Measurements from ENCODE around the gene SUPT4H1. TPM values are rescaled to one million over a fixed set of nuclear protein-coding genes. Genes with fewer than 3 reads are reported as not detected.

SUPT4H1 gene
- total RNA-seq, 1 experiment from 2014 or later: 74.8 TPM

DNA sequence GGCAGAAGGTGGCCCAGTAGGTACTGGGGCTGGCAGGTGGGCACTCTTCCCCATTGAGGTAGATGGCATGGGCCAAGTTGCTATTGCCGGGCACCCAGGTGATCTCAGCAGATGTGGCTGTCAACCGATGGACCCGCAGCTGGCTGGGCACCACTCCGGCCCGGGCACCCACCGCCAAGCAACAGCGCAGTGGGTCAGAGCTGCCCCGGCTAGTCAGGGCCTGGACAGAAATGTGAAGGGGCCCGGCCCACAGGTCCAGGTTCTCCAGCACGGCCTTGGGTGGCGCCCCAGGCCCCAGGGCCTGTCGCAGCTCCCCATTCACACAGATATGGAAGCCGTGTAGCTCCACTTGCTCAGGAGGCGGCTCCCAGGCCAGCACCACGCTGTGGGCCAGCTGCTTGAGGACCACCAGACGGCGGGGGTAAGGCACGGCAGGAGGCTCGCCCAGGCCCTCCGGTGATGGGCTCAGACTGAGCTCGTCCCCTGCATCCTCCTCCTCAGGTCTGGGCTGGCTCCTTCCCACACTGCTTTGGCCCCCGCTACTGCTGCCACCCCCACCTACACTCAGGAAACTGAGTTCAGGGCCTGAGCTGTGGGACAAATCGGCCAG is 39.9 kb downstream of the SUPT4H1 start:
- no peak overlapping the region for H3K27ac ChIP-seq
- POLR2A ChIA-PET (ENCODE audit: unreplicated experiment): no interaction called here
- peaks cover 92% of the 10 kb centered on the region for H3K27me3 ChIP-seq (ENCODE audit: insufficient read depth, low read depth)
- no peaks in the 10 kb centered on the region for H3K36me3 ChIP-seq (ENCODE audit: low read depth)
- CTCF ChIA-PET: no interaction called here
- no peaks in the 10 kb centered on the region for H3K9me2 ChIP-seq (ENCODE audit: insufficient read depth)
- no peaks in the 10 kb centered on the region for H3K4me1 ChIP-seq (replicated peaks; ENCODE audit: insufficient read depth)
- H4K20me1 ChIP-seq (ENCODE audit: insufficient read depth): no peaks in the 10 kb centered on the region; the same call in 1 of the 2 replicates
- BruUV-seq (replicated peaks): no TSS peak
- H3K4me3 ChIP-seq: no peak overlapping the region
- H3K4me2 ChIP-seq: no peak overlapping the region
- no peaks in the 10 kb centered on the region for H3K79me2 ChIP-seq (ENCODE audit: low read depth)
- no peak overlapping the region for H2AFZ ChIP-seq
- TF ChIP-seq CTCF (conservative IDR thresholded peaks at IDR 0.05) (no peak), EZH2 (IDR thresholded peaks at IDR 0.05; ENCODE audit: low read depth) (no peak)
- H3K9me3 ChIP-seq (ENCODE audit: insufficient read depth, low read depth): no peaks in the 10 kb centered on the region
- H3F3A ChIP-seq (ENCODE audit: insufficient read depth, low read depth): no peaks in the 10 kb centered on the region
- DNase-seq: no peak
- intact Hi-C loops (cut with micrococcal nuclease; ENCODE audit: unreplicated experiment): loop anchor here (10.0 kb wide), 1 partner anchor 693 kb away; no protein-coding TSS in a partner anchor

GRCh38 chr17:58311429-58311894 is 40.5 kb downstream of the SUPT4H1 start:
- ChIA-PET CTCF (no interaction called here), POLR2A (ENCODE audit: unreplicated experiment) (no interaction called here)
- Histone ChIP-seq H3K36me3 (ENCODE audit: low read depth) (no peaks in the 10 kb centered on the region), H3K27me3 (ENCODE audit: insufficient read depth, low read depth) (peaks cover 92% of the 10 kb centered on the region), H3K79me2 (ENCODE audit: low read depth) (no peaks in the 10 kb centered on the region), H3K4me1 (replicated peaks; ENCODE audit: insufficient read depth) (no peaks in the 10 kb centered on the region), H3K27ac (no peak overlapping the region), H3K4me3 (no peak overlapping the region), H3K9me3 (ENCODE audit: insufficient read depth, low read depth) (no peaks in the 10 kb centered on the region), H2AFZ (no peak overlapping the region), H3K4me2 (no peak overlapping the region), H4K20me1 (ENCODE audit: insufficient read depth) (no peaks in the 10 kb centered on the region; the same call in 1 of the 2 replicates), H3K9me2 (ENCODE audit: insufficient read depth) (no peaks in the 10 kb centered on the region), H3F3A (ENCODE audit: insufficient read depth, low read depth) (no peaks in the 10 kb centered on the region)
- TF ChIP-seq EZH2 (IDR thresholded peaks at IDR 0.05; ENCODE audit: low read depth): no peak
- TF ChIP-seq CTCF (conservative IDR thresholded peaks at IDR 0.05): no peak
- no TSS peak for BruUV-seq (replicated peaks)
- DNase-seq: no peak
- intact Hi-C loops (cut with micrococcal nuclease; ENCODE audit: unreplicated experiment): loop anchor here (10.0 kb wide), 1 partner anchor 693 kb away; no protein-coding TSS in a partner anchor

DNA sequence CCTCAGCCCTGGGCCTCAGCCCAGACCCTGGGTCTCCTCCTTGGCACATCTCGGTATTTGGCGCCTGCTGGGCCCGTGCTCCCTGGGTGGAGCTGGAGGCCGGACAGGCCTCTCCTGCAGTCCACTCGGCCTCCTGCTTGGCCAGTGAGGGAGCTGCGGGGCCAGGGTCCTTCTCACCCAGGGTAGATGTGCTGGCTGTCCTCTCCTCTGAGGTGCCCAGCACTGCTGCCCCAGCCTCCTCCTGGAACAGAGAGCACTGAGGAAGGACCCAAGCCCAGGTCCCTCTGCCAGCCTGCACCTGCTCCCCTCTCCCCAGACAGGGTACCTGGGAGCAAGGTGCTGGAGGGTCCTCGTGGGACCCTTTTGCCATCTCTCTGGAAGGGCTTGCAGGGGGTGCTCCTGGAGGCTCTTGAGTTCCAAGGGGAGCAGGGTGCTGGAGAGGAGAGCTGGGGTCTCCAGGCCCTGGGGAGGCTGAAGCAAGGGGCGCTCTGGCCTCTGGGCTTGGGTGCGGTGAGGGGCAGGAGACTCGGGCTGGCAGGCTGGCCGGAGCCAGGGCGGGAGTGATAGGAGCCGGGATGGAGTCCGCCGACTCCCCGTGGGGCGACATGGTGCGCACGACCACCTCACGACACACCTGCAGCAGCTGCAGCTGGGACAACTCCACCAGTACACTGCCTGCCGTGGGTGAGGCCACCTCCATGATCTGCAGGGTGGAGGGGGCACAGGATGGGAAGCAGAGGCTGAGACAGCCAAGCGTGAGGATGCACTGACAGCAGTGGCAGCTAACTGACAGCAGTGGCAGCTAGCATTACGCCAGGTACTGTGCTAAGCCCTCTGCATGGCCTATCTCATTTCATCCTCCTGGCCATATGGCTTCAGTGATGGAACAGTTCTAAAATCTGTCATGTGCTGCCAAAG is 41.2 kb downstream of the SUPT4H1 start:
- Histone ChIP-seq H3F3A (ENCODE audit: insufficient read depth, low read depth) (no peaks in the 10 kb centered on the region), H2AFZ (no peak overlapping the region), H3K36me3 (ENCODE audit: low read depth) (no peaks in the 10 kb centered on the region), H3K4me1 (replicated peaks; ENCODE audit: insufficient read depth) (no peaks in the 10 kb centered on the region), H3K27me3 (ENCODE audit: insufficient read depth, low read depth) (peaks cover 94% of the 10 kb centered on the region), H3K4me3 (no peak overlapping the region), H4K20me1 (ENCODE audit: insufficient read depth) (no peaks in the 10 kb centered on the region; the same call in 1 of the 2 replicates), H3K9me3 (ENCODE audit: insufficient read depth, low read depth) (no peaks in the 10 kb centered on the region), H3K4me2 (no peak overlapping the region), H3K79me2 (ENCODE audit: low read depth) (no peaks in the 10 kb centered on the region), H3K27ac (no peak overlapping the region), H3K9me2 (ENCODE audit: insufficient read depth) (no peaks in the 10 kb centered on the region)
- TF ChIP-seq EZH2 (IDR thresholded peaks at IDR 0.05; ENCODE audit: low read depth) (no peak), CTCF (conservative IDR thresholded peaks at IDR 0.05) (no peak)
- no TSS peak for BruUV-seq (replicated peaks)
- ChIA-PET POLR2A (ENCODE audit: unreplicated experiment) (no interaction called here), CTCF (no interaction called here)
- intact Hi-C loops (cut with micrococcal nuclease; ENCODE audit: unreplicated experiment): loop anchor here (10.0 kb wide), 1 partner anchor 694 kb away; no protein-coding TSS in a partner anchor
- DNase-seq: no peak
